K562 (cell line): ENCODE measurements around the gene NEIL1. TPM values are rescaled to one million over a fixed set of nuclear protein-coding genes. Genes with fewer than 3 reads are reported as not detected.
A peak's percentile ranks its signal among the peaks of the same experiment; 100 is the strongest.

ENCODE experiments used
- GTF2E2 ChIP-seq: fragments of 200-800 bp; sonication (Bioruptor generic); IDR thresholded peaks from 2 replicates; pipeline ENCODE4 v1.6.1; 2016; ENCODE audit warnings: missing genetic modification characterization, missing compliant biosample characterization
- PCBP1 ChIP-seq: fragments of 200-400 bp; formaldehyde crosslinking; IDR thresholded peaks from 2 replicates; pipeline ENCODE4 v1.6.1; 2018; ENCODE audit warnings: mild to moderate bottlenecking, low read depth, low read length; ENCODE audit not compliant: poor library complexity, severe bottlenecking
- ZNF224 ChIP-seq: sonication (generic); formaldehyde crosslinking; IDR thresholded peaks from 2 replicates; pipeline ENCODE4 v1.8.0; 2022; ENCODE audit warnings: mild to moderate bottlenecking, missing genetic modification reagents
- polyA plus RNA-seq, 8 experiments: library from polyadenylated mRNA; depleted of rRNA in 4 of 8; stranded (reverse) in 5 of 8; unstranded in 3 of 8; fragments of >200 nt; fragmentation: Nextera tagmentation in 2 of 8; fragmentation: Illumina TruSeq in 1 of 8; extraction: Ambion mirVana in 2 of 8; extraction: Trizol in 1 of 8; gene quantifications; 2 replicates each; pipeline versions ENCODE4 v1.2.1 to v1.2.3, GENCODE V29; 2011 to 2014; ENCODE audit warnings: inconsistent platforms in 1 of 8, missing spikeins in 1 of 8
- total RNA-seq, 7 experiments: library from RNA; depleted of rRNA in 6 of 7; stranded (reverse); fragments of >200 nt in 6 of 7; fragmentation: Illumina TruSeq in 2 of 7; extraction: Trizol in 2 of 7; gene quantifications; 2 replicates each; pipeline versions ENCODE4 v1.2.1 to v1.2.3, GENCODE V29; 2011 to 2021; ENCODE audit warnings: low replicate concordance in 1 of 7
- TF ChIP-seq, protein P1 (sequence below), 3 experiments: IDR thresholded peaks in 2 of 3; conservative IDR thresholded peaks in 1 of 3; 2 replicates each; pipeline ENCODE4 v1.5.1; 2011 to 2012; ENCODE audit warnings: low read length in 3 of 3, mild to moderate bottlenecking in 3 of 3, control low read depth in 2 of 3, improper control_type of control experiment in 1 of 3, inconsistent platforms in 1 of 3, low read depth in 1 of 3, mixed read lengths in 1 of 3, moderate library complexity in 1 of 3; ENCODE audit not compliant: insufficient read depth in 2 of 3
- TF ChIP-seq, protein P2 (sequence below): fragments of 150-350 bp; conservative IDR thresholded peaks from 2 replicates; pipeline ENCODE4 v1.6.1; 2014; ENCODE audit warnings: low read length
- TF ChIP-seq, protein P3 (sequence below), 2 experiments: fragments of 450-650 bp in 1 of 2; sonication (generic) in 1 of 2; formaldehyde crosslinking in 1 of 2; IDR thresholded peaks in 1 of 2; conservative IDR thresholded peaks in 1 of 2; 2 replicates each; pipeline versions ENCODE4 v1.6.1 to v1.8.1; 2016 to 2023; ENCODE audit warnings: mild to moderate bottlenecking in 2 of 2, moderate library complexity in 2 of 2, inconsistent platforms in 1 of 2, missing genetic modification reagents in 1 of 2
- TF ChIP-seq, protein P4 (sequence below): fragments of 450-650 bp; IDR thresholded peaks from 2 replicates; pipeline ENCODE4 v1.6.1; 2014; ENCODE audit warnings: low read depth, mild to moderate bottlenecking, moderate library complexity, borderline replicate concordance

NEIL1 gene
- total and polyA plus RNA-seq, 9 of the 15 experiments (the other 6 are each of a cell fraction or from before 2014, with no cell fraction given): 0.14 to 4.3 (median 2.4) TPM

DNA sequence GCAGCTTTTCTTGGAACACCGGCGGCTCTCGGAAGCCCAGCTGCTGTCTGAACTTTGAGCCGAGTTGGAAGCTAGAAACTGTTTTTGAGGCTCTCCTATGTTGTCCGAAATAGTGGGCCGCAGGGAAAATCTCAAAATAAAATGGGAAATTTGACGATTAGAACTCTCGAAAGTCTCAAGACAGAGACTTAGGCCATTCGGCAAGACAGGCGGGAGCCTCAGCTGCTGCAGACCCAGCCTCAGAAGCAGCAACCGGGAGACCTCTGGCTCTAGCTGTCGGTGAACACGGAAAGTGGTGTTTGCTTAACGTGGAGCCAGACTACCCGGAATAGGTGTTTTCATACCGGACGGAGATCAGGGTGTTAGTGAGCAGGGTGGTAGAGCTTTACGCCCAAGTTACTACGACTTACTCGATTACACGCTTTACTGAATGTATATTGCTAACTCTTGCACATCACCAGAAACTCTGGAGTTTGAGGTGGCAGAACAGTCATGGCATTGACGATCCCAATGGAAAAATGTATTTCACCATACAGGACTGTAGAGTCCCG, 21.9 kb downstream of the NEIL1 start (continued):
- TF ChIP-seq, protein P1, sequence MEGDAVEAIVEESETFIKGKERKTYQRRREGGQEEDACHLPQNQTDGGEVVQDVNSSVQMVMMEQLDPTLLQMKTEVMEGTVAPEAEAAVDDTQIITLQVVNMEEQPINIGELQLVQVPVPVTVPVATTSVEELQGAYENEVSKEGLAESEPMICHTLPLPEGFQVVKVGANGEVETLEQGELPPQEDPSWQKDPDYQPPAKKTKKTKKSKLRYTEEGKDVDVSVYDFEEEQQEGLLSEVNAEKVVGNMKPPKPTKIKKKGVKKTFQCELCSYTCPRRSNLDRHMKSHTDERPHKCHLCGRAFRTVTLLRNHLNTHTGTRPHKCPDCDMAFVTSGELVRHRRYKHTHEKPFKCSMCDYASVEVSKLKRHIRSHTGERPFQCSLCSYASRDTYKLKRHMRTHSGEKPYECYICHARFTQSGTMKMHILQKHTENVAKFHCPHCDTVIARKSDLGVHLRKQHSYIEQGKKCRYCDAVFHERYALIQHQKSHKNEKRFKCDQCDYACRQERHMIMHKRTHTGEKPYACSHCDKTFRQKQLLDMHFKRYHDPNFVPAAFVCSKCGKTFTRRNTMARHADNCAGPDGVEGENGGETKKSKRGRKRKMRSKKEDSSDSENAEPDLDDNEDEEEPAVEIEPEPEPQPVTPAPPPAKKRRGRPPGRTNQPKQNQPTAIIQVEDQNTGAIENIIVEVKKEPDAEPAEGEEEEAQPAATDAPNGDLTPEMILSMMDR (IDR thresholded peaks at IDR 0.05 in 2 of 3, conservative IDR thresholded peaks at IDR 0.05 in 1 of 3; ENCODE audit: insufficient read depth in 2 of 3, low read depth in 1 of 3, low read length in 3 of 3): 0 out of 6 replicates have a peak, but pooled peaks of 1 of the 3 experiments have one; percentile 17
- TF ChIP-seq, protein P2, sequence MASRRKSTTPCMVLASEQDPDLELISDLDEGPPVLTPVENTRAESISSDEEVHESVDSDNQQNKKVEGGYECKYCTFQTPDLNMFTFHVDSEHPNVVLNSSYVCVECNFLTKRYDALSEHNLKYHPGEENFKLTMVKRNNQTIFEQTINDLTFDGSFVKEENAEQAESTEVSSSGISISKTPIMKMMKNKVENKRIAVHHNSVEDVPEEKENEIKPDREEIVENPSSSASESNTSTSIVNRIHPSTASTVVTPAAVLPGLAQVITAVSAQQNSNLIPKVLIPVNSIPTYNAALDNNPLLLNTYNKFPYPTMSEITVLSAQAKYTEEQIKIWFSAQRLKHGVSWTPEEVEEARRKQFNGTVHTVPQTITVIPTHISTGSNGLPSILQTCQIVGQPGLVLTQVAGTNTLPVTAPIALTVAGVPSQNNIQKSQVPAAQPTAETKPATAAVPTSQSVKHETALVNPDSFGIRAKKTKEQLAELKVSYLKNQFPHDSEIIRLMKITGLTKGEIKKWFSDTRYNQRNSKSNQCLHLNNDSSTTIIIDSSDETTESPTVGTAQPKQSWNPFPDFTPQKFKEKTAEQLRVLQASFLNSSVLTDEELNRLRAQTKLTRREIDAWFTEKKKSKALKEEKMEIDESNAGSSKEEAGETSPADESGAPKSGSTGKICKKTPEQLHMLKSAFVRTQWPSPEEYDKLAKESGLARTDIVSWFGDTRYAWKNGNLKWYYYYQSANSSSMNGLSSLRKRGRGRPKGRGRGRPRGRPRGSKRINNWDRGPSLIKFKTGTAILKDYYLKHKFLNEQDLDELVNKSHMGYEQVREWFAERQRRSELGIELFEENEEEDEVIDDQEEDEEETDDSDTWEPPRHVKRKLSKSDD: 0 out of 2 replicates have a peak, but pooled peaks have one; percentile 71
- TF ChIP-seq ZNF224: no peak
- 0 out of 2 replicates have a peak, but pooled peaks have one; percentile 2 for TF ChIP-seq GTF2E2 (tag)
- TF ChIP-seq PCBP1: no peak
- TF ChIP-seq, protein P3, sequence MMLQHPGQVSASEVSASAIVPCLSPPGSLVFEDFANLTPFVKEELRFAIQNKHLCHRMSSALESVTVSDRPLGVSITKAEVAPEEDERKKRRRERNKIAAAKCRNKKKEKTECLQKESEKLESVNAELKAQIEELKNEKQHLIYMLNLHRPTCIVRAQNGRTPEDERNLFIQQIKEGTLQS (IDR thresholded peaks at IDR 0.05): no peak
- TF ChIP-seq, protein P3 (CRISPR knock-in tag; conservative IDR thresholded peaks at IDR 0.05): 0 out of 2 replicates have a peak, but pooled peaks have one; percentile 56
- TF ChIP-seq, protein P4, sequence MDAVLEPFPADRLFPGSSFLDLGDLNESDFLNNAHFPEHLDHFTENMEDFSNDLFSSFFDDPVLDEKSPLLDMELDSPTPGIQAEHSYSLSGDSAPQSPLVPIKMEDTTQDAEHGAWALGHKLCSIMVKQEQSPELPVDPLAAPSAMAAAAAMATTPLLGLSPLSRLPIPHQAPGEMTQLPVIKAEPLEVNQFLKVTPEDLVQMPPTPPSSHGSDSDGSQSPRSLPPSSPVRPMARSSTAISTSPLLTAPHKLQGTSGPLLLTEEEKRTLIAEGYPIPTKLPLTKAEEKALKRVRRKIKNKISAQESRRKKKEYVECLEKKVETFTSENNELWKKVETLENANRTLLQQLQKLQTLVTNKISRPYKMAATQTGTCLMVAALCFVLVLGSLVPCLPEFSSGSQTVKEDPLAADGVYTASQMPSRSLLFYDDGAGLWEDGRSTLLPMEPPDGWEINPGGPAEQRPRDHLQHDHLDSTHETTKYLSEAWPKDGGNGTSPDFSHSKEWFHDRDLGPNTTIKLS: peak; percentile 13; the same call in 1 of the 2 replicates
